Stimulated activated CD8-positive, alpha-beta memory T cell treated with anti-CD3 and anti-CD28 coated beads, Interleukin-4, amount 100 ng/mL, for 24 hours (primary cell): Measurements from ENCODE around the gene HDAC11.
A peak's percentile ranks its signal among the peaks of the same experiment; 100 is the strongest.

Experiments used
- DNase-seq: peaks from one replicate; pipeline ENCODE4 v3.0.0-alpha.2; 2020; ENCODE audit warnings: low read depth

HDAC11 gene

DNA sequence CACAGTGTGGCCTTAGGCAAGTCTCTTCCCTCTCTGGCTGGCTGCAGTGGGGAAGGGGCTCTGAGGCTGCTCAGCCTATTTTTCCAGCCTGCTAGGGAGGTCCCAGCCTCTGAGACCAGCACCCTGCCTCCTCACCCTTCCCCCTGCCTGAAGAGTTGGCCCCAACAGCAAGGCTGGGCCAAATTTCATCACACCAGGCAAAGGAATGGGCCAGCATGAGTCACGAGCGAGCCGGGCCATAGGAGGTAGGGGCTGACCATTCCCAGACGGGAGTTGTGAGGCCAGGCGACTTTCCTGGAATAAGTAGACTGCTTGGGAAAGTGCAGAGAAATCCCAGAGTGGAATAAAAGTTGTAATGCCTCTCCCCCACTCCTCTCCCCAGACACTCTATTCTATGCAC lies 63.1 kb downstream of the HDAC11 start:
- DNase-seq = no peak

DNA sequence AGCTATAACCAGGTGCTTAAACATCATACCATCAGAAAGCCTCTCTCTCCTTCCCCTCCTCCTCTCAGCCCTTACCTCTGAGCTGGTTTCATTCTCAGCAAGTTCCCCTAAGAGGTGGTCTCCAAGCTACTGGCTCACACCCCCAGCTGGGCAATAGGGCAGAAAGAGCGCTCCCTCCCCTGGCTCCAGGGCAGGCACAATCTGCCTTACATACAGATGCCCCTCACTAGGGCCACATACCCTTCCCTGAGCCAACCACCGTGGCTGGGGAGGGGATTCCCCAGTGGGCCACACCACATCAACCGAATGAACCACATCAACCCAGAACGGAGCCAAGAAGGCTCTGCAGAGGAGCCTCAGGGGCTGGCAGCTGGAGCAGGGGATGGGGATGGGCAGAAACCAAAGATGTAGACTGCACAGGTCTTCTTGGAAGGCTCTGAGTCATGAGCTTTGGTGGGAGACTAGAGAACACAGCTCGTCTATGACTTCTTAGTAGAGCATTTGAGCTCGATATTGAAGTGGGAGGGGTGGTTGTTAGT lies 64.3 kb downstream of the HDAC11 start:
- DNase-seq = peak; percentile 54

DNA sequence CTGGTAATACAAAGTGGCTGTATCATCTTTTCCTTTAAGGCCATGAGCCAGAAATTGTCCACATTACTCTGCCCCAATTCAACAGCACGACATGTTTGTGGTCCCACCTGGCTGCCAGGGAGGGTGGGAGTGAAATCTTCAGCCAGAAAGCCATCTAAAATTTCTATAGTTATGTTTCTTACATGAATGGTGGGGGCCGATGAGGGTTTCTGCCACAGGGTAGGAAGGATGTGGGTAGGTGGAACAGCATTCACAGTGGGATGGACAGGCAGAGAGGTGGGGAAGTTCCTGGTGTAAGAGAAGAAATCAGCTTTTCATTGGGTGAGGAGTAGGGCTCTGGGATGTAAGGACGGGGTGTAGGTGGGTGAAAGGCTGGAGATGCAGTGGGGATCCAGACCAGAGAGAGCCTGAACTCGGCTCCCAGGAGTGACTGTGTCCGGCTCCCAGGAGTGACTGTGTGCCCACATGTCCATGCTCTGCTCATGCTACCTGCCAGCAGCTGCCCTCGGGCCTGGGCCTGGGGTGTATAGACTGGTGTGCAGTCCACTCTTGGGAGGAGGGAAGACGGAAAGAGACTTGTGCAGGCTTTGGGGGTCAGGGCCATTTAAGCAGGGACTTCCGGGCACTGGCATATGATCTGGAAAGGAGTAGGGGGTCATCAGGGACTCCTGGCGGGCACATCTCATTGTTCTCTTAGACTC lies 65.0 kb downstream of the HDAC11 start:
- DNase-seq = no peak

DNA sequence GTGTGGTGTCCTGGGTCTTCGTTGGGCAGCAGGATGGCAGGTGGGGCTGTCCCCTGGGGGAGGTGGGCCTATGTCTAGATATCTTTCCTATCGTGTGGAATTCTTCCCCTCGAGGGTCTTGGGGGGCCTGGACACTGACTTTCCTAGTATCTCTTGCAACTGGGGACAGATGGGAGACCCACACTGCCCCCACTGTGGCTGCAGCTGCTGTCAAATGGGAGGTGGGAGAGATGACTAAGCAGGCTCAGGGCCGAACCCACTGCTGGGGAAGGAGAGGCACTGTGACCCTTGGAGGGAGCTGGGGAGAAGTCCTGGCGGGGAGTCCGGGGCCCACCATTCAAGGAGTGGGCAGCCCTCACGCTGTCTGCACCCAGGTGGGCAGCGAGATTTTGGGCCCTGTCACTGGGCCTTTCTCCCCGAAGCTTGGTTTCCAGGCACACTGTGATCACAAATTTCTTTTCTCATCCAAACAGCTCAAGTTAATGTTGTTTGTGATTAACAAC lies 65.9 kb downstream of the HDAC11 start:
- no peak for DNase-seq

DNA sequence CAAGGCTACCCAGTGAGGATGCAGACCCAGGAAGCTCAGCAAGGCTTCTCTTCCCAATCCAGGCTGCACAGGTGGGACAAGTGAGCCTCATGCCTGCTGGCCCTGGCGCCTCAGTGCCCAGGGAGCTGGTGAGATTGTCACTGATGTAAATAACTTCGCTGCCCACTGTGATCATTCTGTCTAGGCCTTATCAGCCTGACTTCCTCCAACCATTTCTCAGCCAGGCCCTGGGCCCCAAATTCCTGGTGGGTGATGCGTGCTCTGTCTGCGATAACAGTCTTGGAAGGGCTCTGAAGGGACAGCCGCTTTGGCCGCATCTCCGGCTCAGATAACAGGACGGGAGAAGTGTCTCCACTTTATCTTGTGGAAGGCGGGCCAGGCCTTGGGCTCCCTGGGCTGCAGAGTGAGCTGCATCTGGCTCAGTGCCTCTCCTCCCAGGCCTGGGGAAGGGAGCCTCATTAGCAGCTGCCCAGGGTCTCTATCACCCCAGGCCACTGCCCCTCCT lies 66.6 kb downstream of the HDAC11 start:
- no peak for DNase-seq

DNA sequence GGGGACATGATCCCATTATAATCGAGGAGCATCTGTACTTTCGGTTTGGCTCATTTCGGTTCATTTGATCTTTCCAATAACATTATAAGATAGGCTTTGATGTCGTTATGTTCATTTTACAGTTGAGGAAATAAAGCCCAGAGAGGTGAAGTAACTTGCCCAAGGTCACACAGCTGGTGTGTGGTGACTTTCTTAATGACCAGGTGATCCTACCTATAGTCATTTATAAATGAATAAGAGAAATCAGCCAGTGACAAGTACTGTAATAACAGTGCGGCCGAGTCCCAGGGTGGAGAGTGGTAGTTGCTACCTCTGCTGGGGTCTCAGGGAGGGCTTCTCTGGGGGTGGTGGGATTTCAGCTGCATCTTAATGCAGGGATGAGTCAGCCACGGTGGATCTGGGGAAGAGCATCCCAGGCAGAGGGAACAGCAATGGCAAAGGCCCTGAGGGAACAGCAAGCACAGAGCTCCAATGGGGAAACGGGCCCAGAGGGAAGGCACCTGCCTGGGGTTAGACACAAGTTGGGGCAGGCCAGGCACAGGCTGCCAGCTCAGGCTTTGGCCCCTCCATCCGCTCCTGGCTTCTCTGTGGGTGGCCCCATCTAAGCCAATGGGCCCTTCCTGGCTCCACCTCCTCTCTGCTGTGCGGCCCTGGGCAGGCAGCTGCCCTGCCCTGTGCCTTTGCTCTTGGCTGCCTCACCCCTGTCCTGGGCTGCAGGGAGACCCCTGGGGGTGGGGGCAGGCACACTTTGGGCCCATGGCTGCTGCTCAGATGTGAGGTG lies 67.7 kb downstream of the HDAC11 start:
- DNase-seq = no peak

DNA sequence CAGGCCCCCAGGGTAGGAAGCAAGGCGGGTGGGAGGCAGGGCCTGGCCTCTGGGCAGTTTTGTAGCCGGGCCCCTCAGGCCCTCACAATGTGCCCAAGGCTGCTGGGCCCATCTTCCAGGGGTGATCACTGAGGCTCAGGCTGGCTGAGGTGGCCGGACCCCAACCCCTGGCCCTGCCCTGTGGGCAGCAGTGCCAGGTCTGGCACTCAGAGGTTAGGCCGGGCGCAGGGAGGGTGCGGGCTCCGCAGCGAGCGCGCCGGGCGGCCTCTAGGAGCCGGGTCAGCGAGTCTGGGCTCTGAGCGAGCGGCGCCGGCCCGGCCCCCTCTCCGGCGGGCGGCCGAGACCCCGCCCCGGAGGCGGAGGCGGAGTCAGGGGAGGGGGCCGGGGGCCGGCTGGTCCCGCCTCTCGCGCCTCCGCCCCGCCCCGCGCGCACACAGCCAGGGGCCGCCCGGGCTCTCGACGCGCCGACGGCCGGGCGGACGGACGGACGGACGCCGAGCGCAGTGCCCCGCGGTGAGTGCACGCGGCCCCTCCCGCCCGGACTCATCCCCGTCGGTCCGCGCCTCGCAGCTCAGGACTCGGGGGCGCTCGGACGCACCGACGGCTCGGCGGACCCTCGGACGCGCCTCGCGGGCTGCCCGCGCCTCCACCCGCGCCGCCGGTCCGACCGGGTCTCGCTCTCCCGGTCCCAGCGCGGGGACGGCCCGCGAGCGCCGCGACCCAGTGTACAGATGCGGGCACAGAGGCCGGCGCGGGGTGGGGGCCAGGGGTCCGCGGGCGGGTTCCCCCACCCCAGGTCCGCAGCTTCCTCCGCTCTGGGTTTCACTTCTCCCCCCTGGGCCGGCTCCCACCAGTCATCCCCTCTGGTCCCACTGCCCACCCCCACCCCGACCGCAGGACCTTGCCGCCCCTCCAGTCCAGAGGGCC lies 68.9 kb downstream of the HDAC11 start, which contains the start of gene FBLN2:
Gene FBLN2, plus strand, starts transcription at position 430 of the 927 bp plus-strand sequence. CDS start 21,231 bp downstream, outside the sequence.
- DNase-seq = no peak

DNA sequence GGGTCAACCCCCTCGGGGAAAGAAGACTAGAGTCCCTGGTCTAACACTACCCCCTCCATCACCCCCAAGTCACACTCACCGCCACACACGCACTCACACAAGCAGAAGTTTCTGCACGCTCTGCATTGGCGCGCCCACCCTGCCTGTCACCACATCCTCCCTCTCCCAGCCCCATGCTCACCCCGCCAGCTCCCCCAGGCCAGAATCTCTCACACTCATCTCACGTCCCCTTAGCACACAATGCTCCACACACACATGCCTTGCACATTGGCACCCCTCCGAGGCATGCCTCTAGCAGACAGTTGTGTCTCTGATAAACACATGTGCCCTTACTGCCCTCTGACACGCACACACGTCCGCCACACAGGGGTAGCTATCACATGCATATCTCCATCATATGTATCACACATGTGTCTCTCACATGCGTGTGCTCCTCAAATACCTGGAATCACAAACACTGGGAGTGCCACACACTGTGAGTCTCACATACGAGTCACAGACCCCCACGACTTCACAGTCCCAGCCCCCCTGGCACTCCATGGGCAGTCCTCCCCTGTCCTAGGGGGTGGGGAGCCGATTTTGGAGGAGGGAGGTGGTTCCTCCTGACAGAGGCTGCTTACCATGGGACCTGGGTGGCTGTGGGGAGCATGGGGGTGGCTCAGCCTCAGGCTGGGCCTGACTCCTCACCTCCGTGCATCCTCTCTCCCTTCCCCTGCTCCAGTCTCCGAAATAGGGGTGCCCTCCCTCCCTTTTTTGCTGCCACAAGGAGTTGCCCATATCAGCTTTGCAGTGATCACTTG lies 69.7 kb downstream of the HDAC11 start:
- no peak for DNase-seq

DNA sequence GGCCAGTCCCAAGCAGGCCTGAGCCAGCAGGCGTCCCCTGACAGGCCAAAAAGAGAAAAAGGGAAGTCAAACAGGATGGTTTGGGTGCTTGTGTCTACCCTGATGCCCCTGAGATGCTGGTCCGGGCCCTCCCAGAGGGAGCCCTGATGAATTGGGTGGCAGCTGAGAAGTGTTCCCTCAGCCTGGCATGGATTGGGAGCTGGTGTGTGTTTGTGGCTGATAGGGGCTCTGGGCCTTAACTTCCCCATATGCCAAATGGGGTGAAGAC lies 70.3 kb downstream of the HDAC11 start:
- DNase-seq = no peak

DNA sequence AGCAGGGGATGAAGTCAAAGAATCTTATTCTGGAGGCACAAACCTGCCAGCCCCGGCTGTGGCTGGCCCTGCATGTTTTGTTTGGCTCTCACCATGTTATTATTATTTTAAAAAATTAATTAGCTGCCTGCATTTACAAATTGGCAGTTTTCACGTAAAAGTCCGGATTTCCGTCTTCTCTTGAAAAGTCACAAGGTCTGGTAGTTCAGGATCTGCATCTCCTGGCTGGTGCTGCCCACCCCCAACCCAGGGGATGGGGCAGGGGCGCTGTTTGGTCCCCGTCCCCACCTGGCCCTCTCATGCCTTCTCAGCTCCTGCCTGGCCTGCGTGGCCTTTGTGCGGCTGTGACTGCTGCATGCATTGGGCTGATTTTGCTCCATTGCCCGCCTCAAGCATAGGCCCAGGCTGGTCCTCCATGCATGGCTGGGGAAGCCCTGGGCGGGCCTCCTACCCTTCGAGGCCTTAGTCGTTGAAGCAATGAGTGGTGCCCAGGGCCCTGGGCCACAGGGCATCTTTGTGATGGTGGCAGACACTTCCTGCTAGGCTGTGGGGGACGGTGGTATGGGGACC lies 70.8 kb downstream of the HDAC11 start:
- DNase-seq = no peak

DNA sequence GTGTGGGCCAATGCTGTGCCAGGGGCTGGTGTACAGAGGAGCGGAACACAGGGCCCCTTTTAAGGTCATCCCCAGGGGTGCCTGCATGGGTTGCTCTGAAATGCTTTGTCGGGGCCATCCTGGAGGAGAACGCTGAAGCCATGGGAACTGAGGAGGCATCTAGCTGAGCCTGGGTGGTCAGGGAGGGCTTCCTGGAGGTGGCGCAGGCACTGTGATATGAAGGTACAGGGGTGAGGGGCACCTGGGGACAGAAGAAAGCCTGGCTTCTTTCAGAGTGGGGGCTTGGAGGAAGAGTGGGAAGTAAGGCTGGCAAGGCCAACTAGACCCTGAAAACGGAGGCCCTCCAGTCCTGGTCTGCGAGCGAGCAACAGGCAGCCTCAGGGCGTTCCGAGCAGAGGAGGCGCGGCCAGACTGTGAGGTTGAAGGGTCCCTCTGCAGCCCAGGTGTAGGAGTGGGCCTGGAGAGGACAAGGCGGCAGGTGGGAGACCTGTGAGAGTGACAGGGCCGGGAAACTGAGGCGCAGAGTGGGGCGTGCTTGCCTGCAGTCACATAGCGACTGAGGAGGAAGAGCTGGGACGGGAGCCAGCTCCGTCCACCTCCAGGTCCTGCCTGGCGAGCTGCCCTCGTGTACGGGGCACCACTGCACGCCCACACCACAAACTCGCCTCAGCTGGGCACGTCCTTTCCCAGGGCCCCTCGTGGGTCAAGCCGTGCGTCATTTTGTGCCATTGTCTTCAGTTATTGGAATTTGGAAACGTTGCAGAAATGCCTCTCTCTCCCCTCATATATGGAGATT lies 72.9 kb downstream of the HDAC11 start:
- DNase-seq = no peak

DNA sequence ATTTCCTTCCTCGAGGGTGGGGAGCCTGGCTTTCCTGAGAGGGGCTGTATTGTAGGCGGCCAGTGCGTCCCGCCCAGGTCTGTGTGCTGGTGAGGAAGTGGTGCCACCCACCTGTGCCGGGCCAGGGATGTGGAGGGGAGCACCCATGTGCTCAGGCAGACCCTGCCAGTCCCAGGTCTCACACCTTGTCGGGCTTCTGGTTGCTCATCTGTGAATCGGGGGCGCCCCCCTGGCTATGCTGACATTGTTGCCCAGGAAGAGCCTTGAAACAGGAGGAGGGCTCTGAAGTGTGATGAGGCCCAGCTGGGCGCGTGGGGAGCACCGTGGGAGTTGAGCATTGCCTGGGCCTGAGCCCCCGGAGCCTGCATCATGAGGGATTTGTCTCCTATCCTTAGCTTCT lies 73.6 kb downstream of the HDAC11 start:
- DNase-seq = no peak

DNA sequence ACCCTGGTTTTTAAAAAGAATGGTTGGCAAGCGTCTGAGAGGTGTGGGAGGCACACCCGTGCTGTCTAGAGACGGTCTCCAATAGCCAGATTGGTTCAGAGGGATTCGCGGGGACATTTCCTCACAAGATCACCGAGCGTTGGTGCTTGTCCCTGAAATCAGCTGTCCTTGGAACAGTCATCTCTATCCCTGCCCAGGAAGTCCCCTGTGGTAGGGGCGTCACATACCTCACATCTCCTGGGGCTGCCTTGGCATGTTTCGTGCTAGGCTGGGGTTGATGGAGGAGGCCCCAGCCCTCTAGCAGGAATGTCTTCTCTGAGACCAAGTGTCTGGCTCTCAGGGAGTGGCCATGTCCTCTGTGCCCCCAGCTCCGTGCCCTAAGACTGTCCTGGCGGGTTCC lies 75.6 kb downstream of the HDAC11 start:
- no peak for DNase-seq
